ENCODE measurements around the gene PARD3. TPM values are rescaled to one million over a fixed set of nuclear protein-coding genes. Genes with fewer than 3 reads are reported as not detected.

PARD3 gene
- total RNA-seq, 1 donor from 2014 or later = 1.7 TPM

DNA sequence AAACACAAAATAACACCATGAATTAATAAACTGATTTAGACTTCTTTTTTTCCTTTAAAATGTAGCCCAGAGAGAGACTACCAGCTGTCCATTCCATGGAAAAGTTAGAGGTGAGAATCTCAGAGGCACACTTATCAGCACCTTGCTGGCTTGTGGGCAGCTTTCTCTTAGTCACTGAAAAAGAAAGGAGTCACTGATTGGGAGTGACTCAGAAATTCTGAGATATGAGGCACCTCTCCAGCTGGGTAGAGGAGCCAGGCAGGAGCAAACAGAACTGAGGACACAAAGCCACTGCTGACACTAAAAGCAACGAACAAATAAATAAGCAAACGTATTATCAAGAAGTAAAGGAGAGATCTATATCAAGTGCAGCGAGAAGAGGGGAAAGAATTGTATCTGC lies 310.6 kb downstream of the PARD3 start:
- Mint-ChIP-seq H3K9me3 (no peaks in the 10 kb centered on the region), H3K4me1 (ENCODE audit: low read depth) (no peaks in the 10 kb centered on the region), H3K27me3 (ENCODE audit: insufficient read depth) (no peaks in the 10 kb centered on the region), H3K4me3 (no peak overlapping the region), H3K27ac (no peak overlapping the region), H3K36me3 (ENCODE audit: low read depth) (no peaks in the 10 kb centered on the region)
- intact Hi-C loops (cut with micrococcal nuclease) = no loop called here
- no peak for DNase-seq (ENCODE audit: low spot score)

DNA sequence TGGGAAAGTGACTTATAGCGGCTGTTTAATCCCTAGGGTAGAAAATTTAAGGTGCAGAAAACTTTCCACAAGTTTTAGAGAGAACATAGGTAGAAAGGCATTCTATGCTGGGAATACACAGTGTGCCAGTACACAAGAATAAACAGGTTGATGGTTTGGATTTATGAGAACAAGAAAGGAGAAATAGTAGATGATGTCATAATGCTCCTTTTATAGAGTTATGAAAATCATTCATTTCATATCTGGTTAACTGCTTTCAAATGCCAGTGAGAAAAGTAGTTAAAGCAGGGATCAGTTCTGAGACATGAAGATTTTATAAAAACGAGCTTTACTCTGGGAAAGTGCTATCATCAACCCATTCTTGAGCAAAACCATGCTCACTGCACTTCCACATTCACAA lies 311.4 kb downstream of the PARD3 start:
- H3K9me3 Mint-ChIP-seq = no peaks in the 10 kb centered on the region
- H3K4me3 Mint-ChIP-seq = no peak overlapping the region

DNA sequence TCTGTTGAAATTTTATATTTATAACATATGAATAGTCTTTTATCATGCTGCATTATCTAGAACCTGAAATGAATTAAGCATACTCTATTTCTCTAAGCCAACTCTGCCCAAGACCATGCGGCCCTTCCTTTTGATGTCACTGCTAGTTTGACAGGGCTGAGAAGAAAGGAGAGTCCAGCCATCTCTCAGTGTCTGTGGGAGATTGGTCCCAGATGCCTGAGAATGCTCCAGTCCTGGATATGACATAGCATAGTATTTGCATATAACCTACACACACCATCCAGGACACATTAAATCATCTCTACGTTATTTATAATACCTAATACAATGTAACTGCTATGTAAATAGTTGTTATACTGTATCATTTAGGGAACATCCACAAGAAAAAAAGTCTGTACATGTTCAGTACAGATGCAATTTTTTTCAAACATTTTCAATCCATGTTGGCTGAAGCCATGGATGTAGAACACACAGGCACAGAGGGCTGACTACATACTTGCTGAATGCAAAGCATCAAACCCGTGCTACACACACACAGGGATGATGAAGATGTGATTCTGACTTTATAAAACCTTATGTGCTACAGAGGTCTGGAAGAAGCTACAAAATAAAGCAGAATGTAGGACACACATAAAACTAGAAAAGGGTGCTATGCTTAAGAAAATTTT lies 315.4 kb downstream of the PARD3 start:
- Mint-ChIP-seq H3K4me1 (ENCODE audit: low read depth) (no peaks in the 10 kb centered on the region), H3K27me3 (ENCODE audit: insufficient read depth) (no peaks in the 10 kb centered on the region), H3K36me3 (ENCODE audit: low read depth) (no peaks in the 10 kb centered on the region), H3K9me3 (no peaks in the 10 kb centered on the region), H3K4me3 (no peak overlapping the region), H3K27ac (no peak overlapping the region)
- DNase-seq (ENCODE audit: low spot score) = no peak
- intact Hi-C loops (cut with micrococcal nuclease) = no loop called here

More for the DNA sequence above, 311.4 kb downstream of the PARD3 start:
- no peak for DNase-seq (ENCODE audit: low spot score)
- intact Hi-C loops (cut with micrococcal nuclease) = no loop called here
- H3K27me3 Mint-ChIP-seq (ENCODE audit: insufficient read depth) = no peaks in the 10 kb centered on the region
- H3K27ac Mint-ChIP-seq = no peak overlapping the region
- no peaks in the 10 kb centered on the region for H3K4me1 Mint-ChIP-seq (ENCODE audit: low read depth)
- no peaks in the 10 kb centered on the region for H3K36me3 Mint-ChIP-seq (ENCODE audit: low read depth)

DNA sequence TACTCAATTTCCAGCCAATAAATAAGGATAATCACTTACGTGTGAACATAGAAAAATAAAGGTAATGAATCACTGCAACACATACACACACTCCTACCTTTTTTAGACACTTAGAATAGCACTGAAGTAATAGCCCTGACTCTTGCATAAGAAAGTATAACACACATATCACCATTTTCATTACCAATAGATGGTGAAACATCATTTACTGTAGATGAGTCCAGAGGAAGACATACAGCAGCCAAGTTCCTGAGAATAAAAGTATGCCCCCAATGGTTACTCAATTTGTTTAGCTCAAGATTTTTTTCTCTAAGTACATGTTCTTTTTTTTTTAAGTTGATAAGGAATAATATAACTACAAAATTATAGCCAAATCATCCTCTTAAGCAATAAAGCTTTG lies 316.3 kb downstream of the PARD3 start:
- Mint-ChIP-seq H3K27me3 (ENCODE audit: insufficient read depth) (no peaks in the 10 kb centered on the region), H3K27ac (no peak overlapping the region), H3K36me3 (ENCODE audit: low read depth) (no peaks in the 10 kb centered on the region), H3K9me3 (no peaks in the 10 kb centered on the region), H3K4me1 (ENCODE audit: low read depth) (no peaks in the 10 kb centered on the region), H3K4me3 (no peak overlapping the region)
- DNase-seq (ENCODE audit: low spot score) = no peak
- intact Hi-C loops (cut with micrococcal nuclease) = no loop called here

DNA sequence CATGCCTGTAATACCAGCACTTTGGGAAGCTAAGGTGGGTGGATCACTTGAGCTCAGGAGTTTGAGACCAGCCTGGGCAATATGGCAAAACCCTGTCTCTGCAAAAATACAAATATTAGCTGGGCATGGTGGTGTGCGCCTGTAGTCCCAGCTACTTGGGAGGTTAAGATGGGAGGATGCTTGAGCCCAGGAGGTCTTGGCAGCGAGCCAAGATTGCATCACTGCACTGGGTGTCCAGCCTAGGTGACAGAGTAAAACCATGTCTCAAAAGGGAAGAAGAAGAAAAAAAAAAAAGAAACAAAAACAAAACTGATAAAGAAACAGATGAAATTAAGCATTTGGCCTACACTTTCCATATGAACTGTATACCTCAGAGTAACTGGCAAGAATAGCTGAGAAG lies 319.2 kb downstream of the PARD3 start:
- intact Hi-C loops (cut with micrococcal nuclease) = no loop called here
- Mint-ChIP-seq H3K36me3 (ENCODE audit: low read depth) (no peaks in the 10 kb centered on the region), H3K9me3 (no peaks in the 10 kb centered on the region), H3K4me1 (ENCODE audit: low read depth) (no peaks in the 10 kb centered on the region), H3K27me3 (ENCODE audit: insufficient read depth) (no peaks in the 10 kb centered on the region), H3K4me3 (no peak overlapping the region), H3K27ac (no peak overlapping the region)
- no peak for DNase-seq (ENCODE audit: low spot score)

DNA sequence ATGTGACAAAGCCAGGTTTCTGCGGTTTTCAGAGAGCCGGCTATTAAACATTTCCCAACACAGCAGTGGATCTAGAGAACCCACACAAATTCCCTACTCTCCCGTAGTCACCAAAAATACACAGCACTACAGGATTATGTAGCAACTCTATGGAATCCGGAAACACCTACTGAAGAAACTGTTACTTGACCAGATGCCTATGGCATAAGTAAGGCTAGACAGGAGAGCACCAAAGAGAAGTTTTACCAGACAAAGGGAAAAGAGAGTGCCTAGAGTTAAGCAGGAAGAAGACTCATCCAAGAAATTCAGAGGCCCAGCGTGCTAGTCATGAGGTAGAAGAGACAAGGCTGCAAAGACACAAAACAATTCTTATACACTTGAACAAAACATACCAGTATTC lies 321.1 kb downstream of the PARD3 start:
- Mint-ChIP-seq H3K4me1 (ENCODE audit: low read depth) (no peaks in the 10 kb centered on the region), H3K27ac (no peak overlapping the region), H3K36me3 (ENCODE audit: low read depth) (no peaks in the 10 kb centered on the region), H3K4me3 (no peak overlapping the region), H3K27me3 (ENCODE audit: insufficient read depth) (no peaks in the 10 kb centered on the region), H3K9me3 (no peaks in the 10 kb centered on the region)
- DNase-seq (ENCODE audit: low spot score) = no peak
- intact Hi-C loops (cut with micrococcal nuclease) = no loop called here

DNA sequence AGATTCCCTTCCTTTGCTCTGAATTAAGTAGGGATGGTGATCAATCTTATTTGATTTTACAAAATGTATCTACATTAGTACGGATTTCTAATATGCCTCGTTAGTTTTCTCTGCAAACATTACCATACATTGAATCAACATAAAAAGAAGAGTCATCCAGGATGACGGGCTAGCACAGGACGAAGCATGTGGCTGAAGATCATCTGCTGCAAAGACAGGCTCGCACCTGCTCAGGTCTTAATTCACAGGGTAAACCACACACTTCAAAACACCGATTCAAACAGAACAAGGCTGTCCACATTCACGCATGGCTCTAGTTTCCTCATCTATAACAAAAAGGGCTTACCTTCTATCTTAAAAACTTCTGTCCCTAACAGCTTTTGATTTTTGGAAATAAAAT lies 323.0 kb downstream of the PARD3 start:
- Mint-ChIP-seq H3K36me3 (ENCODE audit: low read depth) (no peaks in the 10 kb centered on the region), H3K27me3 (ENCODE audit: insufficient read depth) (no peaks in the 10 kb centered on the region), H3K4me1 (ENCODE audit: low read depth) (no peaks in the 10 kb centered on the region), H3K27ac (no peak overlapping the region), H3K9me3 (no peaks in the 10 kb centered on the region), H3K4me3 (no peak overlapping the region)
- intact Hi-C loops (cut with micrococcal nuclease) = no loop called here
- no peak for DNase-seq (ENCODE audit: low spot score)

DNA sequence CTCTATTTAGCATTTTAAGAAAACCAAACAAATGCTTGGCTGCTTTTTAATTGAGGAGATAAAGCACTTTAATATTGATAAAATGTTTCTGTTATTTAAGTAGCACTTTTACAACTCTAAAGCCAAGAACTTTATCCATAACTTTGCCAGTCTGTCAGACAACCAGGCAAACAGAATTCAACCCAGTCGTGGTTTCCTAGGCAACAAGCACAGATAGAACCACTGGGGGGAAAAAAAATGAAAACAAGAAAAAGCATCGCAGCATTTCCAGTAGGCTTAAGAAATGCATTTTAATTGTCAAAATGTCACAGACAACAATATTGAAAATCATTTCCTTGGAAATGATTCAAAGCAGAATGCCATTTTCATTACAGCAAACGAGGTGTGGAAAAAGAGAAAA lies 323.4 kb downstream of the PARD3 start:
- Mint-ChIP-seq H3K4me1 (ENCODE audit: low read depth) (no peaks in the 10 kb centered on the region), H3K27ac (no peak overlapping the region), H3K4me3 (no peak overlapping the region), H3K9me3 (no peaks in the 10 kb centered on the region), H3K36me3 (ENCODE audit: low read depth) (no peaks in the 10 kb centered on the region), H3K27me3 (ENCODE audit: insufficient read depth) (no peaks in the 10 kb centered on the region)
- intact Hi-C loops (cut with micrococcal nuclease) = no loop called here
- no peak for DNase-seq (ENCODE audit: low spot score)

DNA sequence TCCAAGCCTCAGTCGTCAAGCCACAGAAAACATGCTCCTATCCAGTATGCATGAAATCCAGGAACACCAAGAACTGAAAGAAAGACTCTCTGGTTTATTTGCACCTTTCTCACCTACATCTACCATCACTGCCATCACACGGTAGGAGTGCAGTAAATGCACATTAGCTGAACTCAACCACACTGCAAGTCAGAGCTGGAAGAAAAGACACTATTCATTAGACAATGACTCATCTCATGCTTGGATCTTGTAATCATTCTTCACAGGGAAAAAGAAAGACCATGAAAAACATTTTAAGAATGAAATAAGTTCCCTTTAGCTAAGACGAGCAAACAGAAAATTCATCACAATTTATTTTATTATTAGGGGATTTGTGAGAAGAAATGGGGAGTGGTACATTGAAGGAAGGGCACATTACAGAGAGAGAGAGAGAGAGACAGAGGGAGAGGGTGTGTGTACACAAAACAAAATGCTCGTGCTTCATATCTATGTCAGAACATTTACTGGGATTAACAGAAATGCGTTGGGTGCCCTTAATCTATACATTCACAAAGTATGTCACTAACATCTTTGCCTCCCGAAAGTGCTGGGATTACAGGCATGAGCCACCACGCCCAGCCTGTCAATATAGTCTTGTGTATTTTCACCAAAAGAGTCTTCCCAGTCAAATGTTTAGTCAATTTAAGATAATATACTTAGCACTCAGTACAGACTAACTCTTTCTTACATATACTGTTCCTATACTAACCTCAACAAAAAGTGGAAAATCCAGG lies 324.9 kb downstream of the PARD3 start:
- DNase-seq (ENCODE audit: low spot score) = no peak
- H3K9me3 Mint-ChIP-seq = no peaks in the 10 kb centered on the region
- no peak overlapping the region for H3K4me3 Mint-ChIP-seq
- H3K4me1 Mint-ChIP-seq (ENCODE audit: low read depth) = no peaks in the 10 kb centered on the region
- H3K27ac Mint-ChIP-seq = no peak overlapping the region
- H3K36me3 Mint-ChIP-seq (ENCODE audit: low read depth) = no peaks in the 10 kb centered on the region
- H3K27me3 Mint-ChIP-seq (ENCODE audit: insufficient read depth) = no peaks in the 10 kb centered on the region
- intact Hi-C loops (cut with micrococcal nuclease) = no loop called here

DNA sequence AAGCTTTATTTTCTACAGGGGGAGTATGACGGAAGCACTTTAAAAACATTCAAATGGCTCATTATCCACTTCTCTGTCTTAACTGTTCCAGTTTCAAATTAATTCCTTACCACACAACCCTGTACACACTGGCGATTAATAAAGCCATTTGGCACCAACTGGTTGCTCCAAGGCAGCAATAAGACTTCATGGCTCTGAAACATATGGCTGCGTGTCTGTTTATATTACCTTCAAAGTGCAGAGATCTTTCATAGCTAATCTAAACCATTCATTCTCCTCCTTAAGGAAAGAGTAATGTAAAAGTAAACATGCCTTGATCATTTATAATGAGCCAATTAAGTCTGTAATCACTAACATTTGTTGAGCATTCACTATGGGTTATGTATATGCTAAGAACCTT lies 325.7 kb downstream of the PARD3 start:
- H3K4me3 Mint-ChIP-seq = no peak overlapping the region
- no peak overlapping the region for H3K27ac Mint-ChIP-seq
- intact Hi-C loops (cut with micrococcal nuclease) = no loop called here
- no peaks in the 10 kb centered on the region for H3K36me3 Mint-ChIP-seq (ENCODE audit: low read depth)
- H3K9me3 Mint-ChIP-seq = no peaks in the 10 kb centered on the region
- no peaks in the 10 kb centered on the region for H3K4me1 Mint-ChIP-seq (ENCODE audit: low read depth)
- no peaks in the 10 kb centered on the region for H3K27me3 Mint-ChIP-seq (ENCODE audit: insufficient read depth)
- DNase-seq (ENCODE audit: low spot score) = no peak

DNA sequence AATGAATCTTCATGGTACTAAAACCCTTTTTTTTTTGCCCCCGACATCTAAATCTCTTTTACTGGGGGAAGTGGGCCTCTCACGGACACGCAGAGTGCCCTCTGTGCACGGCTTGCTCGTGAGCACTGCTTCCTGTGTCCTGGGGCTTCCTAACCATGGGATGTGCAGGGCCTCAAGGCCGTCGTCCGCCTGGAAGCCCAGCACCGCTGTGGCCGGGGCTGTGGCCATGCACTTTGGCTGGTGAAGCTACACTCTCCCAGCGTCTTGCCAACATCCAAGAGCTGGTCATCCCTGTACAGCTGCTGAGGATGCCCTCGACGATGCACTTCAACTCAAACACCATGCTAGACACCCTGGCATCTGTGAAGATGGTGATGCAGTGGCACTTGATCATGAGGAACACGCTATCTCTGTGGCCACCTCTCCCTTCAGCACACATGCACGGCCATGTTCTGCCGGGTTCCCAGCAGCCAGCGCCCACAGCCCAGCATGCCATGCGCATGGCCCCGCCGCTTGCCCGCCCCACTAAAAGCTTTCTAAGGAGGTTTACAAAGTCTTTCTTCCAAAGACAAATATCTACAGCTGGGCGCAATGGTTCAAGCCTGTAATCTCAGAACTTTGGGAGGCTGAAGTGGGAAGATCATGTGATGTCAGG lies 326.5 kb downstream of the PARD3 start:
- H3K36me3 Mint-ChIP-seq (ENCODE audit: low read depth) = no peaks in the 10 kb centered on the region
- no peaks in the 10 kb centered on the region for H3K4me1 Mint-ChIP-seq (ENCODE audit: low read depth)
- no peak for DNase-seq (ENCODE audit: low spot score)
- no peaks in the 10 kb centered on the region for H3K9me3 Mint-ChIP-seq
- no peak overlapping the region for H3K27ac Mint-ChIP-seq
- intact Hi-C loops (cut with micrococcal nuclease) = no loop called here
- no peaks in the 10 kb centered on the region for H3K27me3 Mint-ChIP-seq (ENCODE audit: insufficient read depth)
- H3K4me3 Mint-ChIP-seq = no peak overlapping the region

DNA sequence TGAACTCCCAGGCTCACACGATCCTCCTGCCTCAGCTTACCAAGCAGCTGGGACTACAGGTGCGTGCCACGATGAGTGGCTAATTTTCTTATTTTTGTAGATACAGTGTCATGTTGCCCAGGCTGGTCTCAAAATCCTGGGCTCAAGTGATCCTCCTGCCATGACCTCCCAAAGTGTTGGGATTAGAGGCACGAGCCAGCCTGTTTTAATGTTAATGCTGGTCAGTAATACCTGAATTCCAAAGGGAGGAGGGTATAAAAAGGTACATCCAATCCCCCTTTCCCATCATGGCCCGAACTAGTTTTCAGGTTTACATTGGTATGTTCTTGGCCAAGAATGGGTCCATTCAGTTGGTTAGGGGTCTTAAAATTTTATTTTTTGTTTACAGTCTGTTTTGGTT lies 329.1 kb downstream of the PARD3 start:
- Mint-ChIP-seq H3K4me3 (no peak overlapping the region), H3K36me3 (ENCODE audit: low read depth) (no peaks in the 10 kb centered on the region), H3K27me3 (ENCODE audit: insufficient read depth) (no peaks in the 10 kb centered on the region), H3K27ac (no peak overlapping the region), H3K9me3 (no peaks in the 10 kb centered on the region), H3K4me1 (ENCODE audit: low read depth) (no peaks in the 10 kb centered on the region)
- DNase-seq (ENCODE audit: low spot score) = no peak
- intact Hi-C loops (cut with micrococcal nuclease) = no loop called here

DNA sequence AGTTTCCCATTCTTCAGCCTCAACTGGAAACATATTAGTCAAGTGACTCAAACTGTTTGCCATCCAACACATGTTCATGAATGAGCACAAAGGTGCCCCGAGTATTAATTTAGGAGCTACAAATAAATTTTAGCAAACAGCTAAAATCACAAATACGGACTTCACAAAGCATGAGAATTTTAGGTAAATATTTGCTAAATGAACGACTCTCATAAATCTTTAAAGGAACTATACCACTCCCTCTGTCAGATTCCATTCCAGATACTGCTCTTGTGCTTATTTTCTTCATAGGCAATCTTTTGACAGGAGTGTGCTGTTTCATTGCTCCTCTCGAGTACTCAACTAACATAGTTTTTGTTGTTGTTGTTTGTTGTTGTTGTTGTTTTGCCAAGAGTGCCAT lies 330.9 kb downstream of the PARD3 start:
- H3K9me3 Mint-ChIP-seq = no peaks in the 10 kb centered on the region
- no peak for DNase-seq (ENCODE audit: low spot score)
- intact Hi-C loops (cut with micrococcal nuclease) = no loop called here
- no peaks in the 10 kb centered on the region for H3K4me1 Mint-ChIP-seq (ENCODE audit: low read depth)
- no peak overlapping the region for H3K4me3 Mint-ChIP-seq
- no peaks in the 10 kb centered on the region for H3K36me3 Mint-ChIP-seq (ENCODE audit: low read depth)
- H3K27me3 Mint-ChIP-seq (ENCODE audit: insufficient read depth) = no peaks in the 10 kb centered on the region
- no peak overlapping the region for H3K27ac Mint-ChIP-seq

Measured in activated T-helper 1 cell treated with anti-CD3 and anti-CD28 coated beads, Interleukin-12 subunit alpha, Interleukin-12 subunit beta, Interleukin-2, Interleukin-4 antibody, amounts not matched to agents 30 ng/mL and 10 ng/mL and 1 ng/mL, durations not matched to agents 14 hours and 24 hours and 36 hours (primary cell).